Measurements from ENCODE around the gene LPP. TPM values are rescaled to one million over a fixed set of nuclear protein-coding genes. Genes with fewer than 3 reads are reported as not detected.

LPP gene
- total and polyA plus RNA-seq, 9 of the 15 experiments (the other 6 are each of a cell fraction or from before 2014, with no cell fraction given): 0.07 to 0.18 TPM; not detected in 7

- Histone ChIP-seq H3K9me3 (replicated peaks; ENCODE audit: control insufficient read depth, insufficient read depth, low read depth, low read length) (no peaks in the 10 kb centered on the region), H3K9me1 (ENCODE audit: control insufficient read depth, insufficient read depth, low read length) (no peaks in the 10 kb centered on the region), H3K27me3 (ENCODE audit: control insufficient read depth in 2 of 2, insufficient read depth in 2 of 2, low read length in 2 of 2) (no peaks in the 10 kb centered on the region; a peak in 1 of 5 replicates), H2AFZ (ENCODE audit: low read depth, low read length) (no peak overlapping the region), H3K79me2 (ENCODE audit: control insufficient read depth, insufficient read depth, low read length) (no peaks in the 10 kb centered on the region), H3K4me1 (replicated peaks in 1 of 2; ENCODE audit: control insufficient read depth in 2 of 2, insufficient read depth in 2 of 2, low read length in 2 of 2) (no peaks in the 10 kb centered on the region; a peak in 1 of 5 replicates), H3K36me3 (ENCODE audit: control insufficient read depth, insufficient read depth, low read length) (no peaks in the 10 kb centered on the region), H3K4me2 (ENCODE audit: insufficient read depth, low read length) (no peak overlapping the region), H3K4me3 (no peak overlapping the region), H4K20me1 (replicated peaks; ENCODE audit: control insufficient read depth, insufficient read depth, low read length) (no peaks in the 10 kb centered on the region), H3K9ac (ENCODE audit: insufficient read depth in 1 of 2, low read depth in 2 of 2, low read length in 2 of 2) (no peak overlapping the region), H3K27ac (ENCODE audit: extremely low read depth, low read depth, low read length) (no peak overlapping the region)
- BruUV-seq (replicated peaks): no TSS peak
- DNase-seq (ENCODE audit: extremely low read depth in 1 of 4, low spot score in 3 of 4) (no peak), ATAC-seq (no peak), FAIRE-seq (no peak)
- intact Hi-C loops (cut with micrococcal nuclease) (no loop called here), in situ Hi-C loops (cut with MboI) (no loop called here)
- 3% methylated on average over 9 of the region's 9 CpGs for WGBS (ENCODE audit: insufficient coverage, low coverage, missing lambda C conversion rate)
- CTCF ChIA-PET (ENCODE audit: low intra/inter-chr PET ratio): no interaction called here
- POLR2A ChIA-PET: interaction anchor here (0.6 kb wide), 1 partner anchor 44 kb away, joined by 3 read pairs; no protein-coding TSS in a partner anchor
- no peak for TF ChIP-seq ZNF766 (CRISPR knock-in tag; conservative IDR thresholded peaks at IDR 0.05)
- no peak for TF ChIP-seq TSHZ1 (CRISPR knock-in tag; IDR thresholded peaks at IDR 0.05)
- TF ChIP-seq IRF1 (CRISPR knock-in tag; IDR thresholded peaks at IDR 0.05; ENCODE audit: borderline replicate concordance): no peak
- TF ChIP-seq ZBTB49 (CRISPR knock-in tag; IDR thresholded peaks at IDR 0.05; ENCODE audit: borderline replicate concordance): no peak
- TF ChIP-seq CCAR2 (IDR thresholded peaks at IDR 0.05; ENCODE audit: low read depth, low read length): no peak
- no peak for TF ChIP-seq ZNF551 (CRISPR knock-in tag; IDR thresholded peaks at IDR 0.05)
- TF ChIP-seq BRF1 (IDR thresholded peaks at IDR 0.05; ENCODE audit: borderline replicate concordance, extremely low read depth, insufficient read length): no peak
- TF ChIP-seq ZNF280A (IDR thresholded peaks at IDR 0.05; ENCODE audit: low read depth, partially characterized antibody): no peak
- TF ChIP-seq ELK1 (CRISPR knock-in tag; IDR thresholded peaks at IDR 0.05): no peak
- TF ChIP-seq CXXC5 (CRISPR knock-in tag; IDR thresholded peaks at IDR 0.05): no peak
These were observed 4.9 kb downstream of the LPP start for GRCh38 chr3:188158731-188159310.

All from K562 (cell line).